ENCODE data around the gene CLMN. TPM values are rescaled to one million over a fixed set of nuclear protein-coding genes. Genes with fewer than 3 reads are reported as not detected.
A peak's percentile ranks its signal among the peaks of the same experiment; 100 is the strongest.

CLMN gene
- total and polyA plus RNA-seq, 8 donors: 5.3 to 42.9 (median 20.1) TPM

DNA sequence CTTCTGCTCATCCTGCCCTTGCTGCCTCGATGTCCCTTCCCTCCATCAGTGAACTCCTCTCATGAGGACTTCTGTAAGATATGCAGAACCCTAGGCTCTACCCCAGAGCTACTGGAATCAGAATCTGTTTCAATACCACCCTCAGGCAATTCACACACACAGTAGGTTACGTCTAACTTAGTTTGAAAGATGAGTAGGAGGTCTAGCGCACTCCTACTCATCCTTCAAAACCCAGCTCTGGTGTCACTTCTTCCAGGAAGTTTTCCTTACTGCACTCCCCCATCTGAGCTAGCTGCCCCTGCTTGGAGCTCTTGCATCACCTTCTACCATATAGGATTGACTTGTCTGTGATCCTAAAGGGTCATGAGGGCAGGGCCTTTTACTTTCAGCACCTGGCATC lies 105.9 kb downstream of the CLMN start:
- Histone ChIP-seq H3K4me3 (no peak overlapping the region), H3K36me3 (peaks cover 0 to 18% (median 11%) of the 10 kb centered on the region in 4 donors), H3K27ac (no peak overlapping the region), H3K9me3 (no peaks in the 10 kb centered on the region), H3K27me3 (no peaks in the 10 kb centered on the region), H3K4me1 (peaks cover 0 to 9% (median 0%) of the 10 kb centered on the region in 4 donors)
- TF ChIP-seq, protein P1, sequence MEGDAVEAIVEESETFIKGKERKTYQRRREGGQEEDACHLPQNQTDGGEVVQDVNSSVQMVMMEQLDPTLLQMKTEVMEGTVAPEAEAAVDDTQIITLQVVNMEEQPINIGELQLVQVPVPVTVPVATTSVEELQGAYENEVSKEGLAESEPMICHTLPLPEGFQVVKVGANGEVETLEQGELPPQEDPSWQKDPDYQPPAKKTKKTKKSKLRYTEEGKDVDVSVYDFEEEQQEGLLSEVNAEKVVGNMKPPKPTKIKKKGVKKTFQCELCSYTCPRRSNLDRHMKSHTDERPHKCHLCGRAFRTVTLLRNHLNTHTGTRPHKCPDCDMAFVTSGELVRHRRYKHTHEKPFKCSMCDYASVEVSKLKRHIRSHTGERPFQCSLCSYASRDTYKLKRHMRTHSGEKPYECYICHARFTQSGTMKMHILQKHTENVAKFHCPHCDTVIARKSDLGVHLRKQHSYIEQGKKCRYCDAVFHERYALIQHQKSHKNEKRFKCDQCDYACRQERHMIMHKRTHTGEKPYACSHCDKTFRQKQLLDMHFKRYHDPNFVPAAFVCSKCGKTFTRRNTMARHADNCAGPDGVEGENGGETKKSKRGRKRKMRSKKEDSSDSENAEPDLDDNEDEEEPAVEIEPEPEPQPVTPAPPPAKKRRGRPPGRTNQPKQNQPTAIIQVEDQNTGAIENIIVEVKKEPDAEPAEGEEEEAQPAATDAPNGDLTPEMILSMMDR (IDR thresholded peaks at IDR 0.05): no peak
- TF ChIP-seq POLR2A (IDR thresholded peaks at IDR 0.05) (no peak), EP300 (IDR thresholded peaks at IDR 0.05) (no peak), POLR2AphosphoS5 (IDR thresholded peaks at IDR 0.05) (no peak)
- intact Hi-C loops (cut with DNase I; ENCODE audit: low total_unique reads): no loop called here
- 87 to 97% (median 94%) methylated on average over 3 of the region's 3 CpGs for WGBS, 5 donors
- DNase-seq: no peak

GRCh38 chr14:95211721-95212504 lies 107.8 kb downstream of the CLMN start:
- no peaks in the 10 kb centered on the region for H3K9me3 ChIP-seq
- H3K36me3 ChIP-seq: peaks cover 0 to 14% (median 7%) of the 10 kb centered on the region in 4 donors
- 52 to 82% (median 65%) methylated on average over 8 of the region's 8 CpGs for WGBS, 5 donors
- no peak overlapping the region for H3K4me3 ChIP-seq
- peaks cover 0 to 9% (median 0%) of the 10 kb centered on the region in 4 donors for H3K4me1 ChIP-seq
- H3K27me3 ChIP-seq: no peaks in the 10 kb centered on the region
- intact Hi-C loops (cut with DNase I; ENCODE audit: low total_unique reads): no loop called here
- TF ChIP-seq POLR2A (IDR thresholded peaks at IDR 0.05) (no peak), POLR2AphosphoS5 (IDR thresholded peaks at IDR 0.05) (no peak), EP300 (IDR thresholded peaks at IDR 0.05) (no peak)
- TF ChIP-seq, protein P1 (IDR thresholded peaks at IDR 0.05): no peak
- DNase-seq: peak; percentile 47 to 56
- H3K27ac ChIP-seq: peak overlapping the region in 3 of 5 donors; percentile 37 to 56 (median 51)

DNA sequence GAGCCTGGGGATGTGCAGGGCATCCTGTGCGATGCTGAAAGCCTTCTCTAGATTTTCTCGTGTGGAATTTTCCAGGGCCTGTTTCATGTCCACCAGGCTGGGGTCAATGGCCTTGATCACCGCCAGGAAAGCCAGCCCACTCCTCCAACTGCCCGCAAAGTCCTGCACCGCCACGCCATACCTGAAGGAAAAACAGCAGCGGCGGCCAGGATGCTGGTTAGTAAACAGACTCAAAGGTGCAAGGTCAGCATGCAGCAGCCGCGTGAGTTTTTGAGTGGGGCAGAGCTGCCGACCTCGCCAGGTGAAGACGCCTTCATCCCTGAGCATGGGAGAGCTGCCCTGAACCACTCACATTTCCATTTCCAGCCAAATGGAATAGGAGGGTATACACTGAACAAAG lies 109.0 kb downstream of the CLMN start:
- Histone ChIP-seq H3K9me3 (no peaks in the 10 kb centered on the region), H3K27me3 (no peaks in the 10 kb centered on the region), H3K4me3 (no peak overlapping the region), H3K27ac (no peak overlapping the region), H3K4me1 (peaks cover 0 to 9% (median 3%) of the 10 kb centered on the region in 4 donors), H3K36me3 (peaks cover 0 to 14% (median 7%) of the 10 kb centered on the region in 4 donors)
- WGBS, 5 donors: 90 to 97% (median 93%) methylated on average over 13 of the region's 13 CpGs
- no peak for DNase-seq
- intact Hi-C loops (cut with DNase I; ENCODE audit: low total_unique reads): no loop called here
- no peak for TF ChIP-seq POLR2A (IDR thresholded peaks at IDR 0.05)
- TF ChIP-seq, protein P1 (IDR thresholded peaks at IDR 0.05): no peak
- no peak for TF ChIP-seq EP300 (IDR thresholded peaks at IDR 0.05)
- TF ChIP-seq POLR2AphosphoS5 (IDR thresholded peaks at IDR 0.05): no peak

DNA sequence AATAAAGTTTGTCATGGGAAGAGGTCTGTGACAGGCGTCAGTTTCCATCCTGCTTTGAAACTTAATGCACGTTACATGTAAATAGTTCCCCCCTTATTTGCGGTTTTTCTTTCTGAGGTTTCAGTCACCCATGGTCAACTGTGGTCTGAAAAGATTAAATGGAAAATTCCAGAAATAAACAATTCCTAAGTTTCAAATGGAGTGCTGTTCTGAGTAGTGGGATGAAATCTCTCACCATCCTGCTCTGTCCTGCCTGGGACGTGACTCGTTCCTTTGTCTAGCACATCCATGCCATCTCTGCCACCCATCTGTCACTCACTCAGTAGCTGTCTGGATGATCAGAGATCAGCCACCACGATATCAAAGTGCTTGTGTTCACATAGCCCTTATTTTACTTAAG lies 111.1 kb downstream of the CLMN start:
- TF ChIP-seq POLR2AphosphoS5 (IDR thresholded peaks at IDR 0.05): no peak
- no peak for TF ChIP-seq EP300 (IDR thresholded peaks at IDR 0.05)
- TF ChIP-seq POLR2A (IDR thresholded peaks at IDR 0.05): no peak
- TF ChIP-seq, protein P1 (IDR thresholded peaks at IDR 0.05): no peak
- Histone ChIP-seq H3K27me3 (no peaks in the 10 kb centered on the region), H3K4me1 (peaks cover 0 to 9% (median 3%) of the 10 kb centered on the region in 4 donors), H3K9me3 (peaks cover 0 to 5% (median 2%) of the 10 kb centered on the region in 4 donors), H3K36me3 (peaks cover 2 to 29% (median 17%) of the 10 kb centered on the region in 4 donors), H3K27ac (peak overlapping the region in 1 of 5 donors; percentile 43), H3K4me3 (no peak overlapping the region)
- WGBS, 5 donors: 68 to 81% (median 76%) methylated on average over 6 of the region's 6 CpGs
- intact Hi-C loops (cut with DNase I; ENCODE audit: low total_unique reads): no loop called here
- no peak for DNase-seq
